Measurements from ENCODE around the gene CDC20B.
A peak's percentile ranks its signal among the peaks of the same experiment; 100 is the strongest.

CDC20B gene, protein sequence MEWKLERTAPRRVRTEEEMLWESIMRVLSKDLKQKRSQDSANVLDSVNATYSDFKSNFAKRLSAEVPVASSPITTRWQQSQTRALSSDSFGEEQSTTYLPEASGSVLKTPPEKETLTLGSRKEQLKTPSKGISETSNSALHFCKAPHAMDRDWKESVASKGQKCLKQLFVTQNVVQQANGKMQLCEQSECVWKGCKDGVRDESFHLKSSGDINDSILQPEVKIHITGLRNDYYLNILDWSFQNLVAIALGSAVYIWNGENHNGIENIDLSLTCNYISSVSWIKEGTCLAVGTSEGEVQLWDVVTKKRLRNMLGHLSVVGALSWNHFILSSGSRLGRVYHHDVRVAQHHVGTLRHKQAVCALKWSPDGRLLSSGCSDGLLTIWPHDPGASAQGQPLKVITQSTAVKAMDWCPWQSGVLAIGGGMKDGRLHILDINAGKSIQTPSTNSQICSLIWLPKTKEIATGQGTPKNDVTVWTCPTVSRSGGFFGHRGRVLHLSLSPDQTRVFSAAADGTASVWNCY

DNA sequence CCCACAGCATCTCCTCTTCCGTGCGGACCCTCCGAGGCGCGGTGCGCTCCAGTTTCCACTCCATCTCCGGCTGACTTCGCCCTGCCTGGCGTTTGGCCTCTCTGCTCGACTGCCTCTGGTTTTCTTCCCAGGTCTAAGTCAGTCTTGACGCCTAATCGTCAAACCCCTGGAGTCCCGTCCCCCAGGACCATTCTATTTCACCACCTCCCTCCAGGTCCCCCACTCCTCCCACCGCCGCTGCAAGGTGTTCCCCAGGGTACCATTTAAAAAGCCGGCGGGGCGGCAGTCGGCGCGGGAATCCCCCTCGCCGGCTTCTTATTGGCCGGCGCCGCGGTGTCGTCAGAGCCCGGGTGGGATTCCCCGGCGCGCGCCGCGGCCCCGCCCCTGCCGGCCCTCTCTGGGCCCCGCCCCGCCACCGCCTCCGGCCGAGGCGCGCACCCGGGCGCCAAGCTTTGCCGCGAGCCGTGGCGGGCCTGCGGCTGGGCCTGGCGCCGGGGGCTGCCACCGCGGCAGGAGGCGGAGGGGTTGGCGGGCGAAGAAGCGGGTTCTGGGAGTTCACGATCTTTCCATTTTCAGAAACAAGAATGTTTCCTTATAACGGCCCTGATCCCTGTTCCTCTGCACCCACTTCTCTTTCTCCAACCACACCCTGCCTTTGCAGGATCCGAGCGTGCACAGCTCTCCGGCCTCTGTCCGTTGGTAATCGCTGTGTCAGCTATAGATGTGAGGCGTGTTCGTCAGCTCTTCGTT lies at the start of gene CDC20B:
CDC20B (minus strand) TSS at position 241 of the 750 bp plus-strand sequence; CDS start at position 64, 177 bp downstream.
- no peak for FAIRE-seq

GRCh38 chr5:55222092-55222984 lies 49.4 kb upstream of the CDC20B start:
- FAIRE-seq: no peak

- no peak for FAIRE-seq
These were observed 47.6 kb upstream of the CDC20B start for GRCh38 chr5:55220433-55221185.

GRCh38 chr5:55219770-55220169 lies 46.8 kb upstream of the CDC20B start:
- no peak for FAIRE-seq

DNA sequence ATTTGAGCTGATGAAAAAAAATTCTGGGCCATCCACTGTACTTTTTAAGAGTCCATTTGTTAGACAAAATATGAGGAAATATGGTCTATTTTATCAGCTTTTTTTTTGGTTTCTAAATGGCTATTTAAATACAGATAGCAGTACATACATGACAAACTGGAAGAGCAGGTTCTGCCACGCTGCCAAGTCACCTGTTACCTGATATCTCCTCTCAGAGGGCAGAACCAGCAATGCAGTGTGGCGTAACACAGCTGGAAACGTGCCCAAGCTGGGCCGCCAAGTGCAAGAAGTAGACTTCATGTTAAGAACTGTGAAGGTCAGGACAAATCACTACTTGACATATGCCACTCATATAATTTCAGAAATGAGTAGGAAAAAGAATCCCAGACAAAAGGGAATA lies 46.0 kb upstream of the CDC20B start:
- no peak for FAIRE-seq

GRCh38 chr5:55211184-55211874 lies 38.4 kb upstream of the CDC20B start:
- FAIRE-seq: no peak

- no peak for FAIRE-seq
These were observed 32.0 kb upstream of the CDC20B start for GRCh38 chr5:55205001-55205400.

DNA sequence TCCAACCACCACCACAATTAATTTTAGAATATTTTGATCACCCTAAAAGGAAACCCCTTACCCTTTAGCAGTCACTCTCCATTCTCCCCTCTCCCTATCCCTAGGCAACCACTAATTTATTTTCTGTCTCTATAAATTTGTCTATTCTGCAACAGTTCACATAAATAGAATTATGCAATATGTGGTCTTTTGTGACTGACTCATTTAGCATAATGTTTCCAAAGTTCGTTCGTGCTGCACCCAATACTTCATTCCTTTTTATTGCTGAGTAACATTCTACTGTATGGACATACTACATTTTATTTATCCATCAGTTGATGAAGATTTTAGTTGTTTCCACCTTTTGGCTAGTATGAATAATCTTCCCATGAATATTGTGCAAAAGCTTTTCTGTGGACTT lies 18.2 kb upstream of the CDC20B start:
- no peak for FAIRE-seq

DNA sequence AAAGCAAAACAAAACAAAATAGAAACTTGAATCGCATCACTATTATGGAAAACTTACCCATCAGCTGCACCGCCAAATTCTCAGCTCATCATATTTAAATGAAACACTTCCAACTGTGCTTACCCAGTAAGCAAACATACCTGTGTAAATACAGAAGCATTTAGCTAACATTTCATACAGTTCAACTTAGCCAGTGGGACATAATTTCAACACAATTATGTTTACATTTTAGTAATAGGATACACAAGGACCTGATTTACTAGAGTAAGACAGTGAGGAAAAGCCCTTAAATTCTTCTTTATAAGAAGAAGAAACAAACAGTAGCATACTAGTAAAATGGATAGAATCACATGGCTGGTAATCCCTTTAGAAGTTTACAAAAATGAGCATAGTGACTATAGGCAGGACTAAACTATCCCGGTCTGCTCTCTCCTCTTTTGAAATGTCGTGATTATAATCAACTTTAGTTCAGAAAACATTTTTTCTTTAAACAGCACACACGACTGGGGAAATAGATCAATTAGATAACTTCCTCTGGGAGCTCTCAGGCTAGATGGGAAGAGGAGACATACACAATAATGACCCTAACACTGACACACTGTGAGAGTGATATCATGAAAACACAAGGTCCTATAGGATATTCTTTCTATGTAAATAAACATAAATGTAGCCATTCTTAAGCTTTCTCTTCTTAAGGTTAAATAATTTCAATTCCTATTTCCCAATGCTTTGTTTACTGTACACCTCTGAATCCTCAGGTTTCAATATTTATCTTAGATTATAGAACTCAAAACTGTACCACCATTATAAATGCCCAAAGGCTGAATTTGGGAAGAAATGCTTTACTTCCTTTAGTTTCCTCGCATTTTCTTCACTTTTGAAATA lies 15.9 kb upstream of the CDC20B start:
- FAIRE-seq: peak; percentile 11

DNA sequence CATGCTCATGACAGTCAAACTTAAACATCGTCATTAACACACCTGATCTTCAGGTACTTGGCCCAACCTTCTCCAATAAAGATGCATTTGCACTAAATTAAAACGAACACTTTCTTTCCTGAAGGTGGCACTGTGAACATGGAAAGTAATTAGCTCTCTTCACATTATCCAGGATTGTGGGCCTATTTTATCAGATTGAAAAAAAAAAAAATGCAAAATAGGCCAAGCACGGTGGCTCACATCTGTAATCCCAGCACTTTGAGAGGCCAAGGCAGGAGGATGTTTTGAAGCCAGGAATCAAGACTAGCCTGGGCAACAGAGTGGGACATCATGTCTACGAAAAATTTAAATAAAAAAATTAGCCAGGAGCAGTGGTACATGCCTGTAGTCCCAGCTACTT lies 14.4 kb upstream of the CDC20B start:
- FAIRE-seq: peak; percentile 77

DNA sequence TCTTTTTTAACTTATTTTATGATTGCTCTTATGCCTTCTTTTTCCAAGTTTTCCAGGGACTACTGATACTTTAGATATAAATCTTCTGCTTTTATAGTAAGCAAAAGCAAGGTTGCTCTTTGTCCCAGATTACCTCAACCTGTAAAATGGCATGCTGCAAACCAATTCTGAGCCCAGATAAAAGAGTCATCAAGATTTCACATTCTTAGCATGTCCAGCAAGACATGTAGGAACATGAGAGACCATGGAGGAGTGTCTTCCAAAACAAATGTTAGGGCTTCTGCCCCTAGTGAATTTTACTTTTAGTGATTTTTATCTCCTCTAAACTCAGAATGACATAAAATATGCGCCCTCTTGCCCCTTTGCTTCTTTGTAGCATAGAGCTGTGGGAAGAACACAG lies 7.0 kb upstream of the CDC20B start:
- no peak for FAIRE-seq

DNA sequence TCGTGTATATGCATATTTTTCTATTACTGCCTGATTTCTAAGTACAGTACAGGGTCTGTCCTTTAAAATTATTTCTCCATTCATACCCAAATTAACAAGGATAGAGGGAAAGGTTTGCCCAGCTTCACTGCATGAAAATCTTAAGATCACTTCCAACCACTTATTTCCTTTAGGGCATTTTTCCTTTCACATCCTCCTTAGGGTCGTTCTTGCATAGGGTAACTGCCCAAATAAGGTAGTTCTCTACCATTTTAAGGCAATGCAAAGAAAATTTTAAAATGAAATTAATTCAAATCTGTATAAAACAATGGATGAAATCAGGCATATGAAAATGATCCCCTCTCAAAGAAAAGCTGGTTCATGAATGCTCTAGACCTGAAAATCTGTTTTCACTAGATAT lies 4.1 kb upstream of the CDC20B start:
- no peak for FAIRE-seq

GRCh38 chr5:55176176-55176818 lies 3.3 kb upstream of the CDC20B start:
- FAIRE-seq: no peak

GRCh38 chr5:55175781-55176175 lies 2.8 kb upstream of the CDC20B start:
- no peak for FAIRE-seq

- FAIRE-seq: no peak
These were observed 782 bp upstream of the CDC20B start for GRCh38 chr5:55173687-55174230.

- peak; percentile 97 for FAIRE-seq
These were observed 702 bp downstream of the CDC20B start for GRCh38 chr5:55172051-55172899.

DNA sequence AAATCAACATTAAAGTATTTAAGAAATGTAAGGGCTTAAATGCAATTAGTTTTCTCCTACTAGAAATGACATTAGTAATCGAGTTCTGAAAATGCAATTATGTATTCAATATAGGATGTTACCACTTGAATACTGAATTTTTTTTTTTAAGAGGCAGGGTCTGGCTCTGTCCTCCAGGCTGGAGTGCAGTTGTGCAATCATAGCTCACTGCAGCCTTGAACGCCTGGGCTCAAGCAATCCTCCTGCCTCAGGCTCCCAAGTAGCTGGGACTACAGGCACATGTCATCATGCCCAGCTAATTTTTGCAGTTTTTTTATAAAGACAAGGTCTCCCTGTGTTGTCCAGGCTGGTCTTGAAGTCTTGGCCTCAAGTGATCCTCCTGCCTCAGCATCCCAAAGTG lies 1.5 kb downstream of the CDC20B start:
- FAIRE-seq: no peak

DNA sequence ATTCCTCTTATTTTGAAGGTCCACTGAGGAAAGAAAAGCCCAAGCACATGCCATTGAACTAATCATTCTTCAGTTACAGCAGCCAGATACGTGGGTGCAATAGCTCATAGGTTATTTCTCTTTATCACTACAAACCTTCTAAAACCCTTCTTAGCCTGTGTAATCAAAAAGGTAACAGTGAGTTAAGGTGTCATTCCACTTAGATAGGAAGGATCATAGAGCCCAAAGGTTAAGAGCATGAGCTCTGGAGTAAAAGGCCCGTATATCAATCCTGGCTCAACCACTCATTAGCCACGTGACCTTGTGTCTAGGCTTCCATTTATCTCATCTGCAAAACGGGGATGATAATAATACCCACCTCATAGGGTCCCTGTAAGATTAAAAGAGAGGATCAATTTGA lies 10.3 kb downstream of the CDC20B start:
- no peak for FAIRE-seq
